Measurements from ENCODE around the gene APBA2. TPM values are rescaled to one million over a fixed set of nuclear protein-coding genes. Genes with fewer than 3 reads are reported as not detected.

The APBA2 gene
- total and polyA plus RNA-seq, 10 of the 15 experiments (the other 5 are each of a cell fraction or from before 2014, with no cell fraction given), result 0.06 to 0.26 (median 0.07) TPM; not detected in 7

DNA sequence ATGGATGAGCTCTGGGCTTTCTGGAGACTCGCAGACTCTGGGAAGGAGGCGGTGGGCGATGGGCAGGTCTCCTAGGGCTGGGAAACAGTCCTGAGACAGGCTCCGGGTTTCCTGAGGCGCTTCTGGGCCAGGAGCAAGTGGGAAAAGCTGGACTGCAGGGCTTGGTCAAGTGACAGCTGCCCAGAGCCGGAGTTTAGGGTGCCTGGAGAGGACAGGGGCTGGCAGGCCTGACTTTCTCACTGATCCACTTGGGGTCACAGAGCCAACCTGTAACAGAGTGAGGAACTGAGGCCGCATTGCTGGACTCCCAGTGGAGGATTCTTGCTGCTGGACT, 107.9 kb downstream of the APBA2 start:
- Histone ChIP-seq H3K27me3 (replicated peaks in 1 of 2; ENCODE audit: control insufficient read depth in 2 of 2, insufficient read depth in 2 of 2, low read length in 1 of 2) (no peaks in the 10 kb centered on the region; a peak in 2 of 4 replicates), H3K27ac (ENCODE audit: control insufficient read depth, insufficient read depth) (no peak overlapping the region), H3K4me3 (no peak overlapping the region), H4K20me1 (ENCODE audit: control insufficient read depth, insufficient read depth) (no peaks in the 10 kb centered on the region), H3K79me2 (ENCODE audit: control insufficient read depth, insufficient read depth, low read length) (no peaks in the 10 kb centered on the region), H3K9ac (ENCODE audit: control insufficient read depth, insufficient read depth, low read length) (no peak overlapping the region), H3K4me2 (ENCODE audit: control insufficient read depth, insufficient read depth) (no peak overlapping the region), H3K36me3 (ENCODE audit: control insufficient read depth in 2 of 2, insufficient read depth in 2 of 2, low read length in 1 of 2) (no peaks in the 10 kb centered on the region), H3K4me1 (ENCODE audit: control insufficient read depth, insufficient read depth, low read length) (no peaks in the 10 kb centered on the region), H3K9me3 (replicated peaks; ENCODE audit: control insufficient read depth, insufficient read depth, low read length) (no peaks in the 10 kb centered on the region), H2AFZ (ENCODE audit: control insufficient read depth, low read depth, low read length) (no peak overlapping the region)
- CTCF ChIA-PET, result no interaction called here
- ATAC-seq, result no peak
- RAD21 ChIA-PET (ENCODE audit: unreplicated experiment), result no interaction called here
- DNase-seq (ENCODE audit: low read depth, low spot score), result no peak
- FAIRE-seq, result no peak
- TF ChIP-seq SIN3A (IDR thresholded peaks at IDR 0.05; ENCODE audit: low read depth, low read length), result no peak
- TF ChIP-seq NFYA (IDR thresholded peaks at IDR 0.05; ENCODE audit: borderline replicate concordance, low read depth, low read length), result no peak
- TF ChIP-seq IRF4 (IDR thresholded peaks at IDR 0.05; ENCODE audit: low read depth, low read length), result no peak
- TF ChIP-seq, protein P1, sequence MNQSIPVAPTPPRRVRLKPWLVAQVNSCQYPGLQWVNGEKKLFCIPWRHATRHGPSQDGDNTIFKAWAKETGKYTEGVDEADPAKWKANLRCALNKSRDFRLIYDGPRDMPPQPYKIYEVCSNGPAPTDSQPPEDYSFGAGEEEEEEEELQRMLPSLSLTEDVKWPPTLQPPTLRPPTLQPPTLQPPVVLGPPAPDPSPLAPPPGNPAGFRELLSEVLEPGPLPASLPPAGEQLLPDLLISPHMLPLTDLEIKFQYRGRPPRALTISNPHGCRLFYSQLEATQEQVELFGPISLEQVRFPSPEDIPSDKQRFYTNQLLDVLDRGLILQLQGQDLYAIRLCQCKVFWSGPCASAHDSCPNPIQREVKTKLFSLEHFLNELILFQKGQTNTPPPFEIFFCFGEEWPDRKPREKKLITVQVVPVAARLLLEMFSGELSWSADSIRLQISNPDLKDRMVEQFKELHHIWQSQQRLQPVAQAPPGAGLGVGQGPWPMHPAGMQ (IDR thresholded peaks at IDR 0.05; ENCODE audit: borderline replicate concordance), result no peak
- no peak for TF ChIP-seq GATAD2B (conservative IDR thresholded peaks at IDR 0.05; ENCODE audit: low read depth)
- no peak for TF ChIP-seq CBFB (IDR thresholded peaks at IDR 0.05; ENCODE audit: low read depth)
- TF ChIP-seq TBL1XR1 (IDR thresholded peaks at IDR 0.05; ENCODE audit: low read depth, low read length), result no peak
- TF ChIP-seq, protein P2, sequence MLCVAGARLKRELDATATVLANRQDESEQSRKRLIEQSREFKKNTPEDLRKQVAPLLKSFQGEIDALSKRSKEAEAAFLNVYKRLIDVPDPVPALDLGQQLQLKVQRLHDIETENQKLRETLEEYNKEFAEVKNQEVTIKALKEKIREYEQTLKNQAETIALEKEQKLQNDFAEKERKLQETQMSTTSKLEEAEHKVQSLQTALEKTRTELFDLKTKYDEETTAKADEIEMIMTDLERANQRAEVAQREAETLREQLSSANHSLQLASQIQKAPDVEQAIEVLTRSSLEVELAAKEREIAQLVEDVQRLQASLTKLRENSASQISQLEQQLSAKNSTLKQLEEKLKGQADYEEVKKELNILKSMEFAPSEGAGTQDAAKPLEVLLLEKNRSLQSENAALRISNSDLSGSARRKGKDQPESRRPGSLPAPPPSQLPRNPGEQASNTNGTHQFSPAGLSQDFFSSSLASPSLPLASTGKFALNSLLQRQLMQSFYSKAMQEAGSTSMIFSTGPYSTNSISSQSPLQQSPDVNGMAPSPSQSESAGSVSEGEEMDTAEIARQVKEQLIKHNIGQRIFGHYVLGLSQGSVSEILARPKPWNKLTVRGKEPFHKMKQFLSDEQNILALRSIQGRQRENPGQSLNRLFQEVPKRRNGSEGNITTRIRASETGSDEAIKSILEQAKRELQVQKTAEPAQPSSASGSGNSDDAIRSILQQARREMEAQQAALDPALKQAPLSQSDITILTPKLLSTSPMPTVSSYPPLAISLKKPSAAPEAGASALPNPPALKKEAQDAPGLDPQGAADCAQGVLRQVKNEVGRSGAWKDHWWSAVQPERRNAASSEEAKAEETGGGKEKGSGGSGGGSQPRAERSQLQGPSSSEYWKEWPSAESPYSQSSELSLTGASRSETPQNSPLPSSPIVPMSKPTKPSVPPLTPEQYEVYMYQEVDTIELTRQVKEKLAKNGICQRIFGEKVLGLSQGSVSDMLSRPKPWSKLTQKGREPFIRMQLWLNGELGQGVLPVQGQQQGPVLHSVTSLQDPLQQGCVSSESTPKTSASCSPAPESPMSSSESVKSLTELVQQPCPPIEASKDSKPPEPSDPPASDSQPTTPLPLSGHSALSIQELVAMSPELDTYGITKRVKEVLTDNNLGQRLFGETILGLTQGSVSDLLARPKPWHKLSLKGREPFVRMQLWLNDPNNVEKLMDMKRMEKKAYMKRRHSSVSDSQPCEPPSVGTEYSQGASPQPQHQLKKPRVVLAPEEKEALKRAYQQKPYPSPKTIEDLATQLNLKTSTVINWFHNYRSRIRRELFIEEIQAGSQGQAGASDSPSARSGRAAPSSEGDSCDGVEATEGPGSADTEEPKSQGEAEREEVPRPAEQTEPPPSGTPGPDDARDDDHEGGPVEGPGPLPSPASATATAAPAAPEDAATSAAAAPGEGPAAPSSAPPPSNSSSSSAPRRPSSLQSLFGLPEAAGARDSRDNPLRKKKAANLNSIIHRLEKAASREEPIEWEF (IDR thresholded peaks at IDR 0.05; ENCODE audit: insufficient replicate concordance, low read depth, low read length), result no peak
- TF ChIP-seq CBX3 (IDR thresholded peaks at IDR 0.05; ENCODE audit: borderline replicate concordance, low read depth), result no peak
- no peak for TF ChIP-seq SPI1 (IDR thresholded peaks at IDR 0.05; ENCODE audit: borderline replicate concordance, insufficient read depth, low read depth, low read length)
- no peak for TF ChIP-seq NFIC (IDR thresholded peaks at IDR 0.05; ENCODE audit: low read depth, low read length)
- no peak for TF ChIP-seq FOS (IDR thresholded peaks at IDR 0.05; ENCODE audit: borderline replicate concordance, extremely low read depth, insufficient read length)
- TF ChIP-seq, protein P3, sequence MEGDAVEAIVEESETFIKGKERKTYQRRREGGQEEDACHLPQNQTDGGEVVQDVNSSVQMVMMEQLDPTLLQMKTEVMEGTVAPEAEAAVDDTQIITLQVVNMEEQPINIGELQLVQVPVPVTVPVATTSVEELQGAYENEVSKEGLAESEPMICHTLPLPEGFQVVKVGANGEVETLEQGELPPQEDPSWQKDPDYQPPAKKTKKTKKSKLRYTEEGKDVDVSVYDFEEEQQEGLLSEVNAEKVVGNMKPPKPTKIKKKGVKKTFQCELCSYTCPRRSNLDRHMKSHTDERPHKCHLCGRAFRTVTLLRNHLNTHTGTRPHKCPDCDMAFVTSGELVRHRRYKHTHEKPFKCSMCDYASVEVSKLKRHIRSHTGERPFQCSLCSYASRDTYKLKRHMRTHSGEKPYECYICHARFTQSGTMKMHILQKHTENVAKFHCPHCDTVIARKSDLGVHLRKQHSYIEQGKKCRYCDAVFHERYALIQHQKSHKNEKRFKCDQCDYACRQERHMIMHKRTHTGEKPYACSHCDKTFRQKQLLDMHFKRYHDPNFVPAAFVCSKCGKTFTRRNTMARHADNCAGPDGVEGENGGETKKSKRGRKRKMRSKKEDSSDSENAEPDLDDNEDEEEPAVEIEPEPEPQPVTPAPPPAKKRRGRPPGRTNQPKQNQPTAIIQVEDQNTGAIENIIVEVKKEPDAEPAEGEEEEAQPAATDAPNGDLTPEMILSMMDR (IDR thresholded peaks at IDR 0.05 in 2 of 3, conservative IDR thresholded peaks at IDR 0.05 in 1 of 3; ENCODE audit: control insufficient read depth in 2 of 3, extremely low read depth in 1 of 3, insufficient read depth in 1 of 3, low read depth in 3 of 3, low read length in 3 of 3), result no peak
- no peak for TF ChIP-seq HDAC2 (IDR thresholded peaks at IDR 0.05)
- SMC1A ChIA-PET (ENCODE audit: uncharacterized antibody, unreplicated experiment), result no interaction called here
- intact Hi-C loops (cut with micrococcal nuclease; ENCODE audit: unreplicated experiment), result no loop called here
- POLR2A ChIA-PET, result no interaction called here
- BruUV-seq (replicated peaks), result no TSS peak
- WGBS (ENCODE audit: insufficient coverage, insufficient replicate concordance, low lambda C conversion rate, missing lambda C conversion rate), result 3% methylated on average over 7 of the region's 7 CpGs
- in situ Hi-C loops (cut with MboI), result no loop called here
